Ovary (tissue), 9 donors: ENCODE data around the gene LOXL1. TPM values are rescaled to one million over a fixed set of nuclear protein-coding genes. Genes with fewer than 3 reads are reported as not detected.

Experiments used
- DNase-seq, 5 donors: peaks; one replicate each; pipeline ENCODE4 v3.0.0-alpha.2; 2019 to 2020
- H3K27ac ChIP-seq, 2 donors: fragments of 200-600 bp; one replicate each; pipeline versions ENCODE4 v1.5.1 to v1.8.0; 2019 to 2022
- H3K27me3 ChIP-seq: fragments of 200-600 bp; one replicate; pipeline ENCODE4 v1.8.0; 2022
- H3K36me3 ChIP-seq: fragments of 200-600 bp; sonication (generic); one replicate; pipeline ENCODE4 v1.5.1; 2019
- H3K4me1 ChIP-seq: one replicate; pipeline ENCODE4 v1.8.1; 2013; ENCODE audit warnings: mild to moderate bottlenecking, moderate library complexity; ENCODE audit not compliant: insufficient read depth
- H3K4me3 ChIP-seq: fragments of 200-600 bp; sonication (generic); one replicate; pipeline ENCODE4 v1.5.1; 2017
- H3K9me3 ChIP-seq, 2 donors: fragments of 200-600 bp in 1 of 2; sonication (generic) in 1 of 2; one replicate each; pipeline versions ENCODE4 v1.5.1 to v1.8.1; 2013 to 2019; ENCODE audit warnings: mild to moderate bottlenecking in 1 of 2, moderate library complexity in 1 of 2
- CTCF ChIP-seq, 3 donors: fragments of 450-650 bp in 2 of 3; fragments of 200-600 bp in 1 of 3; IDR thresholded peaks; one replicate each; pipeline versions ENCODE4 v1.5.1 to v1.8.0; 2016 to 2022; ENCODE audit warnings: antibody characterized with exemption in 3 of 3, mild to moderate bottlenecking in 1 of 3
- EP300 ChIP-seq: sonication (generic); formaldehyde crosslinking; IDR thresholded peaks from one replicate; pipeline ENCODE4 v1.6.1; 2017; ENCODE audit warnings: antibody characterized with exemption
- POLR2A ChIP-seq: fragments of 450-650 bp; IDR thresholded peaks from one replicate; pipeline ENCODE4 v1.6.1; 2017; ENCODE audit warnings: antibody characterized with exemption, mild to moderate bottlenecking, moderate library complexity
- WGBS, 3 donors: extraction: QIAGEN DNeasy Blood & Tissue Kit in 1 of 3; methylation state at CpG; one replicate each; pipeline versions ENCODE4 v1.1.5 to v1.1.7; 2013 to 2017; 5-methylcytosine and 5-hydroxymethylcytosine counted together
- intact Hi-C, 4 donors: fragments of 100-400 bp; cut with DNase I; formaldehyde crosslinking; loops; one replicate each; pipeline versions ENCODE4 v1.11.0 to v1.15.1; 2022 to 2023
- polyA plus RNA-seq, 2 donors: library from polyadenylated mRNA; stranded (reverse); fragments of 200-250 nt in 1 of 2; fragments of 350-450 nt in 1 of 2; fragmentation: Illumina TruSeq in 1 of 2; extraction: RNeasy Lipid Tissue Mini Kit (QIAGEN cat#74804) in 1 of 2; gene quantifications; one replicate each; pipeline ENCODE4 v1.2.3, GENCODE V29; 2013 to 2014
- total RNA-seq, 7 donors: library from RNA; depleted of rRNA in 2 of 7; stranded (reverse); fragments of >200 nt in 2 of 7; fragmentation: NEBNext Ultra II Directional in 3 of 7; extraction: Animal tissue kit (Norgen Biotek cat#: 25700) in 3 of 7; gene quantifications; one replicate each; pipeline versions ENCODE4 v1.1.0 to v1.2.4, GENCODE V29; 2016 to 2023
- donor health status: DM: no; HTN: no; CAD: no; lungs with moderate emphysema.
- donor health status: DM: no; HTN: no; CAD: no.
- donor health status: Bipolar disorder and iron deficiency.
- donor health status: DM: yes; HTN: yes; CAD: no.
- donor health status: DM: no; HTN: no; CAD: no.
- donor health status: DM: yes; HTN: yes; CAD: no.

Gene LOXL1
- total and polyA plus RNA-seq, 9 donors = 10.1 to 33.8 (median 17.7) TPM

GRCh38 chr15:73915082-73915481, 11.2 kb upstream of the LOXL1 start:
- DNase-seq = no peak
- TF ChIP-seq EP300 (no peak), CTCF (IDR thresholded peaks at IDR 0.05) (no peak), POLR2A (no peak)
- no peaks in the 10 kb centered on the region for H3K9me3 ChIP-seq
- H3K27me3 ChIP-seq = no peaks in the 10 kb centered on the region
- WGBS, 3 donors = 55 to 61% (median 57%) methylated on average over 2 of the region's 2 CpGs
- H3K27ac ChIP-seq = no peak overlapping the region
- intact Hi-C loops = no loop called here
- H3K4me1 ChIP-seq = no peaks in the 10 kb centered on the region
- no peaks in the 10 kb centered on the region for H3K36me3 ChIP-seq
- H3K4me3 ChIP-seq = no peak overlapping the region

GRCh38 chr15:73918784-73919183, 7.5 kb upstream of the LOXL1 start:
- 94 to 95% (median 94%) methylated on average over 3 of the region's 3 CpGs for WGBS, 3 donors
- no peak overlapping the region for H3K27ac ChIP-seq
- DNase-seq = no peak
- H3K27me3 ChIP-seq = no peaks in the 10 kb centered on the region
- H3K36me3 ChIP-seq = no peaks in the 10 kb centered on the region
- no peak for TF ChIP-seq POLR2A
- no peak for TF ChIP-seq EP300
- no peak for TF ChIP-seq CTCF (IDR thresholded peaks at IDR 0.05)
- H3K9me3 ChIP-seq = no peaks in the 10 kb centered on the region
- intact Hi-C loops = no loop called here
- H3K4me1 ChIP-seq = peaks cover 21% of the 10 kb centered on the region
- no peak overlapping the region for H3K4me3 ChIP-seq

GRCh38 chr15:73919706-73920105, 6.6 kb upstream of the LOXL1 start:
- Histone ChIP-seq H3K36me3 (no peaks in the 10 kb centered on the region), H3K9me3 (no peaks in the 10 kb centered on the region), H3K27ac (no peak overlapping the region), H3K4me1 (peaks cover 24% of the 10 kb centered on the region), H3K4me3 (no peak overlapping the region), H3K27me3 (no peaks in the 10 kb centered on the region)
- TF ChIP-seq EP300 (no peak), POLR2A (no peak), CTCF (IDR thresholded peaks at IDR 0.05) (no peak)
- 90 to 95% (median 94%) methylated on average over 6 of the region's 6 CpGs for WGBS, 3 donors
- no peak for DNase-seq
- intact Hi-C loops = no loop called here

- TF ChIP-seq POLR2A (no peak), EP300 (no peak), CTCF (IDR thresholded peaks at IDR 0.05) (no peak)
- H3K9me3 ChIP-seq = no peaks in the 10 kb centered on the region
- no peak overlapping the region for H3K4me3 ChIP-seq
- no peaks in the 10 kb centered on the region for H3K36me3 ChIP-seq
- H3K27me3 ChIP-seq = no peaks in the 10 kb centered on the region
- no peak overlapping the region for H3K27ac ChIP-seq
- 46 to 53% (median 50%) methylated on average over 4 of the region's 4 CpGs for WGBS, 3 donors
- no peak for DNase-seq
- intact Hi-C loops = no loop called here
- peaks cover 30% of the 10 kb centered on the region for H3K4me1 ChIP-seq
Measured at GRCh38 chr15:73921254-73921925, 4.9 kb upstream of the LOXL1 start.
